ENCODE results near the gene HPSE.

Gene HPSE

DNA sequence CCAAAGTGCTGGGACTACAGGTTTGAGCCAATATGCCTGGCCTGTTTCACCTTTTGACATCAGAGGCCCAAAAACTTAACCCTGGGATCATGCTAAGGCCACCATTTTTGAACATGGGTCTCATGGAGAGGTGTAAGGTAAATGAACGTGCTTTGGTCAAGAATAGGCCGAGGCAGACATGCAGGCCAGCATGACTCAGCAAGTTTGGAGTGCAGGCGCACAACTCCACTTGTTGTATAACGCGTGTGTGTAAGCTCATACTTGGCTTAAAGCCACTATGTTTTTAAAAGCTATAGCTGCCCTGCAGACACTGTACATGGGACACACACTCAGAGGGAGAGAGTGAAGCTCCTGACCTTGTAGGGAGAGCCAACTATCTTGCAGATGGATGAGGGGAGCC, 43.8 kb upstream of the HPSE start:
- no peaks in the 10 kb centered on the region for H3K79me2 ChIP-seq (ENCODE audit: insufficient read depth, low read length)
- no peak overlapping the region for H3K9ac ChIP-seq (ENCODE audit: low read depth, low read length)
- no peaks in the 10 kb centered on the region for H3K27me3 ChIP-seq (ENCODE audit: insufficient read depth, low read length, poor library complexity)
- H3K4me2 ChIP-seq (ENCODE audit: insufficient read depth, low read length): no peak overlapping the region
- no peak for TF ChIP-seq EZH2 (IDR thresholded peaks at IDR 0.05; ENCODE audit: borderline replicate concordance, low read depth, low read length, severe bottlenecking)
- TF ChIP-seq CTCF (IDR thresholded peaks at IDR 0.05; ENCODE audit: borderline replicate concordance, extremely low read depth, low read length, poor library complexity, severe bottlenecking): no peak
- peaks cover 28% of the 10 kb centered on the region for H3K9me3 ChIP-seq (ENCODE audit: insufficient read depth, low read length, severe bottlenecking)
- ATAC-seq (ENCODE audit: insufficient read depth, low read depth) (no peak), DNase-seq (peak; percentile 46)
- H4K20me1 ChIP-seq (ENCODE audit: insufficient read depth, low read length): no peaks in the 10 kb centered on the region
- no peak overlapping the region for H3K27ac ChIP-seq (ENCODE audit: low read length)
- H3K4me1 ChIP-seq (ENCODE audit: insufficient read depth, low read length): no peaks in the 10 kb centered on the region
- H3K36me3 ChIP-seq (ENCODE audit: insufficient read depth, low read length): no peaks in the 10 kb centered on the region
- no peak overlapping the region for H2AFZ ChIP-seq (ENCODE audit: low read depth, low read length)
- no peak overlapping the region for H3K4me3 ChIP-seq (ENCODE audit: low read depth in 1 of 2, low read length in 2 of 2)

DNA sequence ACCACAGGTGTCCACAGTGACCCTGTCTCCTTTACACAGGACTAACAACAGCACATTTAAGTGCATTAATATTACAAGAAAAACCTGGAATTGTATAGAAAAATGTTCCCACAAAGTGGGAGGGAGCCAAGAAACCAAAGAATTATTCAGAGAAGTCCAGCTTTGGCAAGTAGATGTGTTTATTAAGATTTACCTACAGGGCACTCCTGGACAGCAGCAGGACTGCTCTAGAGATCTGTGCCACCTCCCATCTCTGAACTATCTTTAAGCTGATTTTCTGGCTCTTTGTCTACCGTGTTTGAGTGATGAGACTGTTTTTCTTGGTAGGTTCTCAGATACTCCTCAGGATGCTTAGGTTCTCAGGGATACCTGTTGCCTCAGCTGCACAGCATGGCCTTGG, 38.3 kb upstream of the HPSE start:
- H4K20me1 ChIP-seq (ENCODE audit: insufficient read depth, low read length): no peaks in the 10 kb centered on the region
- no peaks in the 10 kb centered on the region for H3K27me3 ChIP-seq (ENCODE audit: insufficient read depth, low read length, poor library complexity)
- H3K27ac ChIP-seq (ENCODE audit: low read length): no peak overlapping the region
- H3K36me3 ChIP-seq (ENCODE audit: insufficient read depth, low read length): no peaks in the 10 kb centered on the region
- no peaks in the 10 kb centered on the region for H3K4me1 ChIP-seq (ENCODE audit: insufficient read depth, low read length)
- TF ChIP-seq EZH2 (IDR thresholded peaks at IDR 0.05; ENCODE audit: borderline replicate concordance, low read depth, low read length, severe bottlenecking): no peak
- no peak for TF ChIP-seq CTCF (IDR thresholded peaks at IDR 0.05; ENCODE audit: borderline replicate concordance, extremely low read depth, low read length, poor library complexity, severe bottlenecking)
- peaks cover 12% of the 10 kb centered on the region for H3K9me3 ChIP-seq (ENCODE audit: insufficient read depth, low read length, severe bottlenecking)
- H3K9ac ChIP-seq (ENCODE audit: low read depth, low read length): no peak overlapping the region
- no peak for ATAC-seq (ENCODE audit: insufficient read depth, low read depth)
- no peak for DNase-seq
- no peaks in the 10 kb centered on the region for H3K79me2 ChIP-seq (ENCODE audit: insufficient read depth, low read length)
- H2AFZ ChIP-seq (ENCODE audit: low read depth, low read length): no peak overlapping the region
- H3K4me3 ChIP-seq (ENCODE audit: low read depth in 1 of 2, low read length in 2 of 2): no peak overlapping the region
- H3K4me2 ChIP-seq (ENCODE audit: insufficient read depth, low read length): no peak overlapping the region

DNA sequence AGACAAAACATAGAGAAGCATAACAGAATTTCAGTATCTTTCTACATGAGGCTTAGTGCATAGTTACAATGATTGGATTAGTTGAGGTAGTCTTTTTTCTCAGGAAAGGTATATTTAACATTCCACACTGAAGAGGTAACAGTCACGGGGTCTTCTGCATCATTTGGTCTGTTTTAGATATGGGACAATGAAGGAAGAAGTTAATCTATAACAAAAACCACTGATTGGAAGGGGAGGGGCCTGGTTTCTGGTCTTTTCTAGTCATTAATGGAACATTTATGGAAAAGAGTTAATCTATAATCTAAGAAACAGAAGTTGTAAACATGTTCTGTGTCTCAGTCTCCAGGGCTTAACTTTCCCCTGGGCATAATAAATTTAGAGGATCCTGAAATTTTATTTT, 37.3 kb upstream of the HPSE start:
- H3K9me3 ChIP-seq (ENCODE audit: insufficient read depth, low read length, severe bottlenecking): peaks cover 2% of the 10 kb centered on the region
- H3K27ac ChIP-seq (ENCODE audit: low read length): no peak overlapping the region
- no peak overlapping the region for H3K4me2 ChIP-seq (ENCODE audit: insufficient read depth, low read length)
- H3K9ac ChIP-seq (ENCODE audit: low read depth, low read length): no peak overlapping the region
- ATAC-seq (ENCODE audit: insufficient read depth, low read depth): no peak
- H4K20me1 ChIP-seq (ENCODE audit: insufficient read depth, low read length): no peaks in the 10 kb centered on the region
- no peak for DNase-seq
- TF ChIP-seq EZH2 (IDR thresholded peaks at IDR 0.05; ENCODE audit: borderline replicate concordance, low read depth, low read length, severe bottlenecking) (no peak), CTCF (IDR thresholded peaks at IDR 0.05; ENCODE audit: borderline replicate concordance, extremely low read depth, low read length, poor library complexity, severe bottlenecking) (no peak)
- H2AFZ ChIP-seq (ENCODE audit: low read depth, low read length): no peak overlapping the region
- H3K4me1 ChIP-seq (ENCODE audit: insufficient read depth, low read length): no peaks in the 10 kb centered on the region
- no peaks in the 10 kb centered on the region for H3K79me2 ChIP-seq (ENCODE audit: insufficient read depth, low read length)
- H3K27me3 ChIP-seq (ENCODE audit: insufficient read depth, low read length, poor library complexity): no peaks in the 10 kb centered on the region
- H3K36me3 ChIP-seq (ENCODE audit: insufficient read depth, low read length): no peaks in the 10 kb centered on the region
- H3K4me3 ChIP-seq (ENCODE audit: low read depth in 1 of 2, low read length in 2 of 2): no peak overlapping the region

DNA sequence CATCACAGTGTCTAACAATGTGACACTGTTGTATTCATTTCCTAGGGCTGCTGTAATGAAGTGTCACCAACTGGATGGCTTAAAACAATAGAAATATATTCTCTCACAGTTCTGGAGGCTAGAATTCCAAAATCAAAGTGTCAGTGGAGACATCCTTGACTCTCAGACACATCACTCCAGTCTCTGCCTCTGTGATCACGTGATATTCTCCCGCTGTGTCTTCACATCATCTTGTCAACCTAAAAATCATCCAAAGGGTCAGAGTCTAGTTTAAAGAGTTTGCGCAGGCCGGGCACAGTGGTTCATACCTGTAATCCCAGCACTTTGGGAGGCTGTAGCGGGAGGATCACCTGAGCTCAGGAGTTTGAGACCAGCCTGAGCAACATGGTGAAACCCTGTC, 36.6 kb upstream of the HPSE start:
- no peak overlapping the region for H2AFZ ChIP-seq (ENCODE audit: low read depth, low read length)
- ATAC-seq (ENCODE audit: insufficient read depth, low read depth): no peak
- DNase-seq: no peak
- no peak overlapping the region for H3K27ac ChIP-seq (ENCODE audit: low read length)
- no peaks in the 10 kb centered on the region for H3K4me1 ChIP-seq (ENCODE audit: insufficient read depth, low read length)
- H3K9ac ChIP-seq (ENCODE audit: low read depth, low read length): no peak overlapping the region
- H3K4me2 ChIP-seq (ENCODE audit: insufficient read depth, low read length): no peak overlapping the region
- no peaks in the 10 kb centered on the region for H3K36me3 ChIP-seq (ENCODE audit: insufficient read depth, low read length)
- TF ChIP-seq EZH2 (IDR thresholded peaks at IDR 0.05; ENCODE audit: borderline replicate concordance, low read depth, low read length, severe bottlenecking) (no peak), CTCF (IDR thresholded peaks at IDR 0.05; ENCODE audit: borderline replicate concordance, extremely low read depth, low read length, poor library complexity, severe bottlenecking) (no peak)
- no peaks in the 10 kb centered on the region for H3K9me3 ChIP-seq (ENCODE audit: insufficient read depth, low read length, severe bottlenecking)
- no peaks in the 10 kb centered on the region for H3K27me3 ChIP-seq (ENCODE audit: insufficient read depth, low read length, poor library complexity)
- H3K79me2 ChIP-seq (ENCODE audit: insufficient read depth, low read length): no peaks in the 10 kb centered on the region
- no peak overlapping the region for H3K4me3 ChIP-seq (ENCODE audit: low read depth in 1 of 2, low read length in 2 of 2)
- no peaks in the 10 kb centered on the region for H4K20me1 ChIP-seq (ENCODE audit: insufficient read depth, low read length)

All from DND-41 (cell line).